Transverse colon (tissue), 4 donors: ENCODE measurements around the gene SNN.

Experiments used
- CTCF ChIP-seq, 5 experiments: fragments of 200-600 bp in 3 of 5; fragments of 450-650 bp in 2 of 5; sonication (generic) in 3 of 5; IDR thresholded peaks; 1 replicate in 2 of 5; 2 replicates in 3 of 5; pipeline ENCODE4 v1.5.1; 2016 to 2017; ENCODE audit warnings: antibody characterized with exemption in 5 of 5, inconsistent platforms in 3 of 5, mild to moderate bottlenecking in 2 of 5, moderate library complexity in 1 of 5
- EP300 ChIP-seq: sonication (generic); formaldehyde crosslinking; IDR thresholded peaks from one replicate; pipeline ENCODE4 v1.6.1; 2017; ENCODE audit warnings: antibody characterized with exemption, low read depth
- POLR2A ChIP-seq: fragments of 450-650 bp; IDR thresholded peaks from one replicate; pipeline ENCODE4 v1.6.1; 2016; ENCODE audit warnings: antibody characterized with exemption, mild to moderate bottlenecking, moderate library complexity
- POLR2AphosphoS5 ChIP-seq, 3 donors: sonication (generic); formaldehyde crosslinking; IDR thresholded peaks; one replicate each; pipeline ENCODE4 v1.6.1; 2016; ENCODE audit warnings: antibody characterized with exemption in 3 of 3

DNA sequence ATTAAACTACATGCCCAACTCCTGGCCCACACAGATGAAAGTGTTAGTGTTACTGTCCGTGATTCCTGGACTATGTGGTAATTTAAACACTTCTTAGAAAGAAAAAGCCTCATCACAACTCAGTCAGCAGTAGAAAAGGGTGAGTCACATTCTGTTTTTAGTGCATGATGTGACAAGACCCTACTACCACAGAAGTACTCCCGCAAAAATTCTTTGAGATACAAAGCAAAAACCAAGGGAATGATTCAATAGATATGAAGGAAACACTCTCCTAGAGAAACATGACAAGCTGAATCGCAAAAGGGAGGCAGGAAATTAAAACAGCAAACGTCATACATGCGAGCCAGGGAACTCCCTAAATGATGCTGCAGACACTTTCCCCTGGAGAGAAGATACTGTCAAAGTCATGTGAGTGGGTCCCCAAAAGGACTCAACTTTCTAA lies 14.4 kb downstream of the SNN start:
- TF ChIP-seq CTCF (IDR thresholded peaks at IDR 0.05): no peak
- TF ChIP-seq POLR2AphosphoS5 (IDR thresholded peaks at IDR 0.05): peak in 1 of 3 donors; percentile 20
- no peak for TF ChIP-seq POLR2A
- TF ChIP-seq EP300: no peak
